ENCODE data around the gene BIRC6. TPM values are rescaled to one million over a fixed set of nuclear protein-coding genes. Genes with fewer than 3 reads are reported as not detected.
"Not testable (repeated sequence)": the region's sequence is repeated elsewhere in the genome, so short reads cannot be mapped to it uniquely, and the experiment has no call there.

BIRC6 gene
- total RNA-seq, 1 donor from 2014 or later = 82.4 TPM

DNA sequence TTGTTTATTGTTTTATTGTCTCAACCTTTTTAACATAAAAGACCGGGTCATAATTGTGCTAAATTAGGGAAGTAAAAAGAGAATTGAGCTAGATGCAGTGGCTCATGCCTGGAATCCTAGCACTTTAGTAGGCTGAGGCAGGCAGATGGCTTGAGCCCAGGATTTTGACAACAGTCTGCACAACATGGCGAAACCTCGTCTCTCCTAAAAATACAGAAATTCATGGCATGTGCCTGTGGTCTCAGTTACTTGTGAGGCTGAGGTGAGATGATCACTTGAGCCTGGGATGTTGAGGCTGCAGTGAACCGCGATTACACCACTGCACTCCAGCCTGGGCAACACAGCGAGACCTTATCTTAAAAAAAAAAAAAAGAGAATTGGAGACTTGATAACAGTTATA lies 166.9 kb downstream of the BIRC6 start:
- Mint-ChIP-seq H3K9me3 (no peaks in the 10 kb centered on the region), H3K27ac (no peak overlapping the region), H3K4me3 (no peak overlapping the region), H3K36me3 (peaks cover 30% of the 10 kb centered on the region), H3K27me3 (no peaks in the 10 kb centered on the region), H3K4me1 (ENCODE audit: unreplicated experiment) (no peaks in the 10 kb centered on the region)
- TF ChIP-seq, protein P1, sequence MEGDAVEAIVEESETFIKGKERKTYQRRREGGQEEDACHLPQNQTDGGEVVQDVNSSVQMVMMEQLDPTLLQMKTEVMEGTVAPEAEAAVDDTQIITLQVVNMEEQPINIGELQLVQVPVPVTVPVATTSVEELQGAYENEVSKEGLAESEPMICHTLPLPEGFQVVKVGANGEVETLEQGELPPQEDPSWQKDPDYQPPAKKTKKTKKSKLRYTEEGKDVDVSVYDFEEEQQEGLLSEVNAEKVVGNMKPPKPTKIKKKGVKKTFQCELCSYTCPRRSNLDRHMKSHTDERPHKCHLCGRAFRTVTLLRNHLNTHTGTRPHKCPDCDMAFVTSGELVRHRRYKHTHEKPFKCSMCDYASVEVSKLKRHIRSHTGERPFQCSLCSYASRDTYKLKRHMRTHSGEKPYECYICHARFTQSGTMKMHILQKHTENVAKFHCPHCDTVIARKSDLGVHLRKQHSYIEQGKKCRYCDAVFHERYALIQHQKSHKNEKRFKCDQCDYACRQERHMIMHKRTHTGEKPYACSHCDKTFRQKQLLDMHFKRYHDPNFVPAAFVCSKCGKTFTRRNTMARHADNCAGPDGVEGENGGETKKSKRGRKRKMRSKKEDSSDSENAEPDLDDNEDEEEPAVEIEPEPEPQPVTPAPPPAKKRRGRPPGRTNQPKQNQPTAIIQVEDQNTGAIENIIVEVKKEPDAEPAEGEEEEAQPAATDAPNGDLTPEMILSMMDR (conservative IDR thresholded peaks at IDR 0.05) = no peak
- DNase-seq (ENCODE audit: extremely low spot score, unreplicated experiment) = no peak

- TF ChIP-seq, protein P1 (conservative IDR thresholded peaks at IDR 0.05) = no peak
- Mint-ChIP-seq H3K36me3 (peaks cover 60% of the 10 kb centered on the region), H3K4me3 (no peak overlapping the region), H3K4me1 (ENCODE audit: unreplicated experiment) (no peaks in the 10 kb centered on the region), H3K9me3 (no peaks in the 10 kb centered on the region), H3K27me3 (no peaks in the 10 kb centered on the region), H3K27ac (no peak overlapping the region)
- DNase-seq (ENCODE audit: extremely low spot score, unreplicated experiment) = no peak
Observed at GRCh38 chr2:32532341-32532740, 175.5 kb downstream of the BIRC6 start.

- TF ChIP-seq, protein P1 (conservative IDR thresholded peaks at IDR 0.05) = no peak
- Mint-ChIP-seq H3K36me3 (peaks cover 55% of the 10 kb centered on the region), H3K4me1 (ENCODE audit: unreplicated experiment) (no peaks in the 10 kb centered on the region), H3K9me3 (no peaks in the 10 kb centered on the region), H3K27ac (no peak overlapping the region), H3K4me3 (no peak overlapping the region), H3K27me3 (no peaks in the 10 kb centered on the region)
- DNase-seq (ENCODE audit: extremely low spot score, unreplicated experiment) = no peak
Observed at GRCh38 chr2:32532961-32533360, 176.1 kb downstream of the BIRC6 start.

- Mint-ChIP-seq H3K4me3 (no peak overlapping the region), H3K27ac (no peak overlapping the region), H3K27me3 (no peaks in the 10 kb centered on the region), H3K9me3 (no peaks in the 10 kb centered on the region), H3K36me3 (peaks cover 43% of the 10 kb centered on the region), H3K4me1 (ENCODE audit: unreplicated experiment) (no peaks in the 10 kb centered on the region)
- DNase-seq (ENCODE audit: extremely low spot score, unreplicated experiment) = no peak
- TF ChIP-seq, protein P1 (conservative IDR thresholded peaks at IDR 0.05) = no peak
Observed at GRCh38 chr2:32534831-32535230, 178.0 kb downstream of the BIRC6 start.

GRCh38 chr2:32538735-32539134 lies 181.9 kb downstream of the BIRC6 start:
- Mint-ChIP-seq H3K27ac (no peak overlapping the region), H3K4me1 (ENCODE audit: unreplicated experiment) (no peaks in the 10 kb centered on the region), H3K27me3 (no peaks in the 10 kb centered on the region), H3K36me3 (peaks cover 28% of the 10 kb centered on the region), H3K9me3 (no peaks in the 10 kb centered on the region), H3K4me3 (no peak overlapping the region)
- TF ChIP-seq, protein P1 (conservative IDR thresholded peaks at IDR 0.05) = no peak
- no peak for DNase-seq (ENCODE audit: extremely low spot score, unreplicated experiment)

- not testable (repeated sequence) for DNase-seq (ENCODE audit: extremely low spot score, unreplicated experiment); H3K4me1 Mint-ChIP-seq (ENCODE audit: unreplicated experiment); H3K27ac Mint-ChIP-seq; H3K27me3 Mint-ChIP-seq; H3K36me3 Mint-ChIP-seq; H3K4me3 Mint-ChIP-seq; H3K9me3 Mint-ChIP-seq
Observed at GRCh38 chr2:32552483-32552882, 195.7 kb downstream of the BIRC6 start.
